ENCODE data around the gene PICK1.
A peak's percentile ranks its signal among the peaks of the same experiment; 100 is the strongest.

PICK1 gene

DNA sequence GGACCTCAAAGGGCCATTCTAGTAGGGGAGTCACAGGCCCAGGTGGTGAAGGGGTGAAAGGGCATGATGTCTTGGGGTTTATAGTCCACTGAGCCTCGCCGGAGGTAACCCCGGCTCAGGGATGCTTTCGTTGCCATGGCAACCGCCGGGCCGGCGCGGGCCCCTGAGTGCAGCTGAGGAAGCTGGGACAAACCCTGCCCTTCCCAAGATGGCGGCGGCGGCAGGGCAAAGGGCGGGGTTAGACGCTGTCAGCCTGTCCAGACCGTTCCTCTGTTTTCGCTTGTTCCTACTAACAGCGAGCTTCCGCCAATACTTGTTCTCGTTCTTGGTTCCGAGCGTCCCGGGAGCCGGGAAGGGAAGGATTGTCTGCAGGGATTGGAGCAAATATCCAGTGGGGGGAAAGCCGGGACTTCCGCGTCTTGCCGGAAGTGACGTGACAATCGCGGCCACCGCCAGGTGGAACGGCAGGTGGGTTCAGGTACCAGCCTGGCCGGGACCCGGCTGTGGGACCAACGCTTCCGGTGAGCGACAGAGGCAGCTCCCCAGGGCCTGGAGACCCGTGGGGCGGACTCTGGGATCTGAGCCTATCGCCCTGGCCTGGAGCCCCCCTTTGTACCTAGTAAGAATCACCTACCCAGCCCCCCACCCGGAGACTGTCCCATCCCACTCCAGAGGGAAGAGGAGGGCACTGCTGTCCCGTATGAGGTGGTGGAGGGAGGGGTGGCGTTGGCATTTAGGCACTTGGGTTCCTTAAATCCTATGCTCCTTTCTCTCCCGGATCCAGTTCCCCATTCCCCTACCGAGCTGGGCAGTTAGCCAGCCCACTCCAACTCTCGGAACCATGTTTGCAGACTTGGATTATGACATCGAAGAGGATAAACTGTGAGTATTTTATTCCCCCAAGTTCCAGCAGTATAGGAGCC, at the start of gene PICK1:
Gene PICK1 (plus strand): TSS at position 436 of the 923 bp plus-strand sequence. CDS start 406 bp downstream, at position 842.
- peak; percentile 95 for DNase-seq (ENCODE audit: low read depth, low spot score)

- DNase-seq (ENCODE audit: low read depth, low spot score), result no peak
These were observed 48.0 kb upstream of the PICK1 start for GRCh38 chr22:38009000-38009806.

GRCh38 chr22:38012604-38013072, 44.6 kb upstream of the PICK1 start:
- DNase-seq (ENCODE audit: low read depth, low spot score), result no peak

GRCh38 chr22:38014083-38014482, 43.1 kb upstream of the PICK1 start:
- DNase-seq (ENCODE audit: low read depth, low spot score), result no peak

GRCh38 chr22:38016182-38017151, 40.7 kb upstream of the PICK1 start:
- no peak for DNase-seq (ENCODE audit: low read depth, low spot score)

GRCh38 chr22:38017272-38017920, 39.8 kb upstream of the PICK1 start:
- no peak for DNase-seq (ENCODE audit: low read depth, low spot score)

DNA sequence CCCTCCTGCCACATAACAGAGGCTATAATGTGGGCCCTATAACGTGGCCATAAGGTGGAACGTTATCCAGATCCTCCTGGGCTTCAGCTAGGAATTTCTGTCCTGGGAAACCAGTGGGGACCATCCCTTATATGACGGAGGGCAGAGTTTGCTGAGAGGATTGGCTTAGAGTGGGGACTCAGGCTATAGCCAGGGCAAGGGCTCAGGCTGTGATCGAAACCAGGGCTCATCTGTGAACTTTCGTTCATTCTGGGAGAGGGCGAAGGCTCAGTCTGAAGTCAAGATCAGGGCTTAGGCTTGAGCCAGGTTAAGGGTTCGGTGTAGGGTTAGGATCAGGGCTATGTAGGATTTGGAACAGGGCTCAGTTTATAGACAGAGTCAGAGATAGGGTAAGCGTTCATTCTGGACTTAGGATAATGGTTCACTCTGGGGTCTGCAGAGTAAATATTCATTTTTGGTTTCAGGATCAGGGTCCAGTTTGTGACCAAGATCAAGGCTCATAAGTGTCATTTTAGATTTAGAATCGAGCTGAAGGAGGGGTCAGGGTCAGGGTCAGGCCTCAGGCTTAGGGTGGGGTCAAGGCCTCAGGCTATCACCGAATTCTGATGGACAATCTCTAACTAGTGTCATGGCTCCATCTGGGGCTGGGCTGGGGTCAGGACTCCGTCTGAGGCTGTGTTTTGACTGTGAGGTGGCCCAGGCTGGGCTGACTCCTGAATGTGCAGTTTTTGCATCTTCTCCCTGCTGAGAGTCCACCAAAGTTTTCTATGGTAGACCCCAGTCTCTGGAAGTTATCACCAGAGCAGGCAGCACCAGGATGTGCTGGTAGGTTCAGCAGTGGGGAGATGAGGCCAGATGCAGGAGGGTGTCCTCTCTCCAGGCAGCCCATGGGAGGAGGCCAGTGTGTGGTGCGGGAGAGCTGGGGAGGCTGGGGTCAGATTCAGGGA, 39.0 kb upstream of the PICK1 start:
- DNase-seq (ENCODE audit: low read depth, low spot score), result no peak

GRCh38 chr22:38018938-38019827, 38.0 kb upstream of the PICK1 start:
- DNase-seq (ENCODE audit: low read depth, low spot score), result no peak

GRCh38 chr22:38021206-38021605, 36.0 kb upstream of the PICK1 start:
- DNase-seq (ENCODE audit: low read depth, low spot score), result no peak

DNA sequence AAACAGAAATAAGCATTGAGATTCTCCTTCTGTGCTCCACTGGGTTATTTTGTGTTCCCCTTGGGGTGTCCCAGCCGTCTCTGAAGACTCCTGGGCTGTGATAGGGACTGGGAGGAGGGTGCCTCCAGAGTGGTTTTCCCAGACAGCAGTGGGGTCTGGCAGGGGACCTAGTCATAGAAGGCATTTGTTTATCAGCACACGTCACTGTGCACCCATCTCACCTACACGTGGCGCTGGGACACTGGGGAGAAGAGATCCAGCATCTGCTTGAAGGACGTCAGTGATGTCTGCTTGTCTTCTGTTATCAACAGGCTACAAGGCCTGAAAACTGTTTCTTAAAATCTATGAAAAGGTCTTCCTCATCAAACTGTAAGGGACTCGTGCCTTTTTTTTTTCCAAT, 34.2 kb upstream of the PICK1 start:
- no peak for DNase-seq (ENCODE audit: low read depth, low spot score)

DNA sequence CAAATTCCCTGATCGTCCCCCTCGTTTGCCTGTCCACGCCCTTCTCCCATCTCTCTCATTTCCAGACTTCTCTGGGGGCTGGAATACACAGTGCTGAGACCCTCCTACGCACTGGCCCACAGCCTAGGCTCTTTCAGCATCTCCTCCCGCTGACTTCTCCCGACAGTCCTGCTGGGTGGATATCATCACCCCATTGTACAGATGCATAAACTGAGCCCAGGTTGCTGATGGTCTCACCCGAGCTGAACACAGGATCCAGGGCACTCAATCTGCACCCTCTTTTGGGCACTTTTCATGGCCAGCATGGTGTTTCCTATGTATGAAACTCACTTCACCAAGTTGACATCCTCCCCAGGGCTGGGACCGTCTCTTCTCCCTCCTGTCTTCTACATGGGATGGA, 31.7 kb upstream of the PICK1 start:
- DNase-seq (ENCODE audit: low read depth, low spot score), result no peak

- no peak for DNase-seq (ENCODE audit: low read depth, low spot score)
These were observed 30.8 kb upstream of the PICK1 start for GRCh38 chr22:38026130-38027111.

DNA sequence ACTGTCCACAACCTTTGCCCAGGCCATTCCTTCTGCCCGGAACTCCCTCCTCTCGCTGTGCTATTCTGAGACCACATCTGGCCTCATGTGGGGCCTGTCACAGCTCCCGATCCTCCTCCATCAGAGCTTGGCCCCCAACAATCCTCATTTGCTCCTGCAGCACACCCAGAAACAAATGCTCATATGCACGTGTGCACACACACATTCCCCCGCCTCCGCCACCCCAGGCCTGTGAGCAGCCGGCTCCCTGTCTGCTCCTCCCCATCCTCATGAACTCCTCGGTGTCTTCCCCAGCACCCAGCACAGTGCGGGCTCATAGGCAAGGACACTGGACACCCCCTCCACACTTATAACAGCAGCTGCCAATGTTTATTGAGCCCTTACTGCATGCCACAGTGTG, 29.7 kb upstream of the PICK1 start:
- DNase-seq (ENCODE audit: low read depth, low spot score), result no peak

DNA sequence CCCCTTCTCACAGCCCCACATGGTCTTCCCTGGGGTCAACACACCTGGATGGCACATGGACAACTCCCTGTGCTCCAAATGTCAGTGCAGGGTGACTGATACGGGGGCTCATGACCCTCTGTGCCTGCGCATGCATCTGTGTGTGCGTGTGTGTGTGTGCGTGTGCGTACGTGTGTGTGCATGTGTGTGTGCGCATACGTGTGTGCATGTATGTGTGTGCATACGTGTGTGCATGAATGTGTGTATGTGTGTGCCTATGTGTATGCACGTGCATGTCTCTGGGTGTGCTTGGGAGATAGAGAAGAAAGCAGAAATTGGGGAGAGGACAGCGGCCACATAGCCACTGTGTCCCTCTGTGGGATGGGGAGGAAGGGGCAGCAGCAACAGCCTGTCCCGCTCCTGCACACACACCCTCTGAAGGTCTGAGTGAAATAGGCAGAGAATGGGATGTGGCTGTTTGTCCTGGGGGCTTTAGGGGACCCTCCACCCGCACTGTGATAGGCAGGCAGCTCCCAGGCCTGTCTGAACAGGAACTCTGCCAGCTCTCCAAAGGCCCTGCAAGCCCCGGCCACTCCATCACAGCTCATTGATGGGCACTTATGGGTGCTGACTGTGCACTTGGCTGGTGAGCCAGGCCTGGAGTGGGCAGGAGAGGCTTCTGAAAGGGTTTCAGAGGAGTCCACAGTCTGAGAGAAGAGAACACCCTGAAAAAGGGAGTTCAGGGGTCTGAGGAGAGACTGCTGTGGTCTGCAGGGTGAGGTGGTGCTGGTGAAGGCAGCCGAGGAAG, 28.7 kb upstream of the PICK1 start:
- DNase-seq (ENCODE audit: low read depth, low spot score), result no peak

GRCh38 chr22:38029370-38029769, 27.8 kb upstream of the PICK1 start:
- no peak for DNase-seq (ENCODE audit: low read depth, low spot score)

- DNase-seq (ENCODE audit: low read depth, low spot score), result no peak
These were observed 27.3 kb upstream of the PICK1 start for GRCh38 chr22:38029901-38030300.
